SJSA1 (cell line): Measurements from ENCODE around the gene ZNF709. TPM values are rescaled to one million over a fixed set of nuclear protein-coding genes. Genes with fewer than 3 reads are reported as not detected.
"Not testable (repeated sequence)": the region's sequence is repeated elsewhere in the genome, so short reads cannot be mapped to it uniquely, and the experiment has no call there.

Experiments used
- DNase-seq, 2 experiments: peaks; one replicate each; pipeline ENCODE4 v3.0.0-alpha.2; 2015 to 2020; ENCODE audit warnings: low spot score in 2 of 2, low read depth in 1 of 2
- H3K27ac ChIP-seq: fragments of 250-450 bp; sonication (Bioruptor Pico); 2 replicates; pipeline ENCODE4 v1.5.1; 2020; ENCODE audit warnings: mild to moderate bottlenecking, moderate library complexity
- H3K27me3 ChIP-seq: fragments of 250-450 bp; sonication (Bioruptor Pico); replicated peaks from 2 replicates; pipeline ENCODE4 v1.5.1; 2020; ENCODE audit warnings: mild to moderate bottlenecking, moderate library complexity
- H3K36me3 ChIP-seq: fragments of 250-450 bp; sonication (Bioruptor Pico); 2 replicates; pipeline ENCODE4 v1.5.1; 2020; ENCODE audit warnings: mild to moderate bottlenecking
- H3K4me1 ChIP-seq: fragments of 250-450 bp; sonication (Bioruptor Pico); replicated peaks from 2 replicates; pipeline ENCODE4 v1.6.1; 2021; ENCODE audit warnings: mild to moderate bottlenecking
- H3K4me3 ChIP-seq: fragments of 250-450 bp; sonication (Bioruptor Pico); 2 replicates; pipeline ENCODE4 v1.5.1; 2020; ENCODE audit warnings: mild to moderate bottlenecking
- H3K9me3 ChIP-seq: fragments of 250-450 bp; sonication (Bioruptor Pico); replicated peaks from 2 replicates; pipeline ENCODE4 v1.5.1; 2020; ENCODE audit warnings: mild to moderate bottlenecking
- total RNA-seq: library from RNA; depleted of rRNA; stranded (reverse); fragments of >200 nt; shearing (Covaris generic); gene quantifications from 2 replicates; pipeline ENCODE4 v1.2.3, GENCODE V29; 2014; rRNA removed

ZNF709 gene
- total RNA-seq, 1 experiment from 2014 or later, result 0.97 TPM

GRCh38 chr19:12430726-12431299 is 53.8 kb downstream of the ZNF709 start:
- not testable (repeated sequence) for H3K4me1 ChIP-seq, H3K36me3 ChIP-seq, H3K4me3 ChIP-seq, H3K27me3 ChIP-seq, H3K9me3 ChIP-seq, H3K27ac ChIP-seq, DNase-seq

DNA sequence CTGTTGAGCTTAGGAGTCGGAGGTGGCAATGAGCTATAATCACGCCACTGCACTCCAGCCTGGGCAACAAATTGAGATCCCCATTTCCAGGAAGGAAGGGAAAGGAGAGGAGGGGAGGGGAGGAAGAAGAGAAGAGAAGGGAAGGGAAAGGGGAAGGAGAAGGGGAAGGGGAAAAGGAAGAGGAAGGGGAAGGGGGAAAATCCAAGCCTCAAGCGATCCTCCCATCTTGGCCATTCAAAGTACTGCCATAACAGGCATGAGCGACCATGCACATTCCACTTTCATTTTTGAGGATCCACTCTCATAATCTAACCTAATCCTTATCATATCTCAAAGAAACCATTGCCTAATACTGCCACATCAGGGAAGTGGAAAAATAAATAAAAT is 58.7 kb downstream of the ZNF709 start:
- no peaks in the 10 kb centered on the region for H3K4me1 ChIP-seq
- no peak for DNase-seq
- no peak overlapping the region for H3K4me3 ChIP-seq
- H3K27me3 ChIP-seq, result no peaks in the 10 kb centered on the region
- H3K9me3 ChIP-seq, result no peaks in the 10 kb centered on the region; the same call in 1 of the 2 replicates
- no peaks in the 10 kb centered on the region for H3K36me3 ChIP-seq
- no peak overlapping the region for H3K27ac ChIP-seq

DNA sequence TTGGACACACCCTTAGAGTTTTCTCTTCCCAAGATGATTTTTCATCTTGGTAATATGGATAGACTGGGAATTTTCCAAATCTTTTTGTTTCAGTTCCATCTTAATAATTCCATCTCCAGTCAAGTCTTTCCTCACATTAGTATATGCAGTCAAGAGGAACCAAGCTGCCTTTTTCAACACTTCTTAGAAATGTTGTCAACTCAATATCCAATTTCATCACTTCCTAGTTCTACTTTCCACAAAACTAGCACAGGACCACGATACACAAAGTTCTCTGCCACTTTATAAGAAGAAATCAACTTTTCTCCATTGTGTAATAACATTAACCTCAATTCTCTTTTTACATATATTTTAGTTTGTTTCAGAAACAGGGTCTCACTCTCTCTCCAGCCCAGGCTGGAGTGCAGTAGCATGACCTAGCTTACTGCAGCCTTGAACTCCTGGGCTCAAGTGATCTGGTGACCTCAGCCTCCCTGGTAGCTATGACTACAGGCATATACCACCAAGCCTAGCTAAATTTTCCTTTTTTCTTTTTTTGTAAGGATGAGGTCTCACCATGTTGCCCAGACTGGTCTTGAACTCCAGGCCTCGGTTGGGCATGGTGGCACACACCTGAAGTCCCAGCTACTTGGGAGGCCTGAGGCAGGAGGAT is 59.3 kb downstream of the ZNF709 start:
- H3K9me3 ChIP-seq, result peaks cover 1% of the 10 kb centered on the region; the same call in 1 of the 2 replicates
- H3K4me3 ChIP-seq, result no peak overlapping the region
- no peaks in the 10 kb centered on the region for H3K36me3 ChIP-seq
- H3K4me1 ChIP-seq, result no peaks in the 10 kb centered on the region
- H3K27me3 ChIP-seq, result no peaks in the 10 kb centered on the region
- H3K27ac ChIP-seq, result no peak overlapping the region
- no peak for DNase-seq

DNA sequence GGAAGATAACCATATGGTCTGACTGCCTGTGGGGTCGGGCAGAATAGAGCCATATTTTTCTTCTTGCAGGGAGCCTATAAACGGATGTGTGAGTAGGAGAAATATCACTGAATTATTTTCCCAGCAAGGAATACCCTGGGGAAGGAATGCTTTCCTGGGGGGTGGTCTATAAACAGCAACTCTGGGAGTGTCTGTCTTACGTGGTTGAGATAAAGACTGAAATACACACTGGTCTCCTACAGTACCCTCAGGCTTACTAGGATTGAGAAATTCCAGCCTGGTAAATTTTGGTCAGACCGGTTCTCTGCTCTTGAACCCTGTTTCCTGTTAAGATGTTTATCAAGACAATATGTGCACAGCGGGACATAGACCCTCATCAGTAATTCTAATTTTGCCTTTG is 67.3 kb downstream of the ZNF709 start:
- not testable (repeated sequence) for H3K27me3 ChIP-seq, DNase-seq, H3K27ac ChIP-seq, H3K4me1 ChIP-seq, H3K4me3 ChIP-seq, H3K36me3 ChIP-seq
- H3K9me3 ChIP-seq, result peaks cover 13% of the 10 kb centered on the region; the same call in 1 of the 2 replicates

DNA sequence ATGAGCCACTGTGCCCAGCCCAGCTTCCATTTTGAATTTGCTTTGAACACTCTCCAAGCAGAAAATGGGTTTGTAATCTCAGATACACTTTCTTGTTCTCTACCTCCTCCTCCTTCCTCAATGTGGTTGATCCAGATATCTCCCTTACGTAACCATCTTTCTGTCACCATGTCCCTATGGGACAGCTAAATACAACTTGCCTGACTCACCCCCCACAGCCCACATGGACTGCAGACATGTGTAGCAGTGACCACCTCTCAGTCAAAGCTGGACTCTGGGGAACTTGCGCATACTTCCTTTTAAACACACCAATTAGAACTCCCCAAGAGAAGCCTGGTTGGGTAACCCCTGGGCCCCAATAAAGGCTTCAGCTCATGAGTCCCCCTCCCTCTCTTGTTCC is 72.7 kb downstream of the ZNF709 start:
- H3K4me1 ChIP-seq, result no peaks in the 10 kb centered on the region
- H3K27me3 ChIP-seq, result no peaks in the 10 kb centered on the region
- peaks cover 12% of the 10 kb centered on the region; the same call in 1 of the 2 replicates for H3K9me3 ChIP-seq
- no peak for DNase-seq
- H3K27ac ChIP-seq, result no peak overlapping the region
- no peak overlapping the region for H3K4me3 ChIP-seq
- H3K36me3 ChIP-seq, result no peaks in the 10 kb centered on the region

Other genes starting within 250 kb of the ZNF709 start
- 1.6 and 2.7 TPM in 2 replicates for gene ZNF44, start 189.9 kb downstream of the ZNF709 start, total RNA-seq
- gene ZNF563, start 151.2 kb downstream of the ZNF709 start, total RNA-seq, result 0.45 and 1.2 TPM in 2 replicates
- gene ZNF442, start 119.1 kb downstream of the ZNF709 start, total RNA-seq, result 1.1 and 1.2 TPM in 2 replicates
- gene ZNF799, start 83.5 kb downstream of the ZNF709 start, total RNA-seq, result 0.19 and 0.42 TPM in 2 replicates
- gene ZNF443, start 43.8 kb downstream of the ZNF709 start, total RNA-seq, result 0.71 TPM in 1 of 2 replicates, not detected in the other
- gene ZNF564, start 66.7 kb upstream of the ZNF709 start, total RNA-seq, result 3.3 and 5.4 TPM in 2 replicates
- gene ZNF490, start 126.0 kb upstream of the ZNF709 start, total RNA-seq, result 2.1 and 2.4 TPM in 2 replicates
- gene ZNF791, start 126.1 kb upstream of the ZNF709 start, total RNA-seq, result 14.8 and 15.4 TPM in 2 replicates
- gene MAN2B1, start 181.9 kb upstream of the ZNF709 start, total RNA-seq, result 36.1 and 38.7 TPM in 2 replicates
- 9.7 and 23.7 TPM in 2 replicates for gene WDR83, start 182.0 kb upstream of the ZNF709 start, total RNA-seq
- gene DHPS, start 197.1 kb upstream of the ZNF709 start, total RNA-seq, result 69.4 and 71.1 TPM in 2 replicates
- gene GNG14, start 203.2 kb upstream of the ZNF709 start, total RNA-seq, result not detected in 2 replicates
- gene FBXW9, start 211.8 kb upstream of the ZNF709 start, total RNA-seq, result 9.0 and 13.2 TPM in 2 replicates
- 24.0 and 25.8 TPM in 2 replicates for gene TNPO2, start 239.1 kb upstream of the ZNF709 start, total RNA-seq
- gene TRIR, start 249.9 kb upstream of the ZNF709 start, total RNA-seq, result 274 and 417 TPM in 2 replicates